HepG2 (cell line): Measurements from ENCODE around the gene EIF5A. TPM values are rescaled to one million over a fixed set of nuclear protein-coding genes. Genes with fewer than 3 reads are reported as not detected.

ENCODE experiments used
- ETV5 ChIP-seq: IDR thresholded peaks from 2 replicates; pipeline ENCODE4 v1.6.1; 2018; ENCODE audit warnings: missing biosample characterization, missing genetic modification reagents, inconsistent platforms, borderline replicate concordance
- FOXC1 ChIP-seq: sonication (generic); formaldehyde crosslinking; IDR thresholded peaks from 2 replicates; pipeline ENCODE4 v1.8.0; 2022; ENCODE audit warnings: mild to moderate bottlenecking, missing genetic modification reagents, borderline replicate concordance
- GABPA ChIP-seq, 2 experiments: IDR thresholded peaks; 2 replicates each; pipeline ENCODE4 v1.6.1; 2011 to 2016; ENCODE audit warnings: low read depth in 2 of 2, low read length in 1 of 2, missing biosample characterization in 1 of 2, missing genetic modification characterization in 1 of 2
- GABPB1 ChIP-seq: IDR thresholded peaks from 2 replicates; pipeline ENCODE4 v1.6.1; 2016; ENCODE audit warnings: mild to moderate bottlenecking, missing genetic modification reagents, moderate library complexity, missing compliant biosample characterization
- GLMP ChIP-seq: sonication (generic); formaldehyde crosslinking; IDR thresholded peaks from 2 replicates; pipeline ENCODE4 v1.9.0; 2021; ENCODE audit warnings: missing genetic modification reagents, mild to moderate bottlenecking, borderline replicate concordance
- HNRNPLL ChIP-seq: fragments of 200-400 bp; formaldehyde crosslinking; IDR thresholded peaks from 2 replicates; pipeline ENCODE4 v1.6.1; 2017; ENCODE audit warnings: mild to moderate bottlenecking, low read depth, low read length; ENCODE audit not compliant: poor library complexity, severe bottlenecking
- HNRNPUL1 ChIP-seq: fragments of 200-400 bp; formaldehyde crosslinking; IDR thresholded peaks from 2 replicates; pipeline ENCODE4 v1.6.1; 2017; ENCODE audit warnings: low read depth, mild to moderate bottlenecking, low read length, moderate library complexity
- KLF12 ChIP-seq: sonication (generic); formaldehyde crosslinking; IDR thresholded peaks from 2 replicates; pipeline ENCODE4 v1.4.0; 2020; ENCODE audit warnings: missing genetic modification reagents, borderline replicate concordance
- KLF13 ChIP-seq: sonication (generic); formaldehyde crosslinking; IDR thresholded peaks from 2 replicates; pipeline ENCODE4 v1.4.0; 2020; ENCODE audit warnings: mild to moderate bottlenecking, missing genetic modification reagents
- MTA1 ChIP-seq: sonication (generic); formaldehyde crosslinking; IDR thresholded peaks from 2 replicates; pipeline ENCODE4 v1.4.0; 2020; ENCODE audit warnings: missing genetic modification reagents, mild to moderate bottlenecking, borderline replicate concordance
- MTA3 ChIP-seq: sonication (generic); formaldehyde crosslinking; IDR thresholded peaks from 2 replicates; pipeline ENCODE4 v1.4.0; 2020; ENCODE audit warnings: missing genetic modification reagents
- PREB ChIP-seq: sonication (generic); formaldehyde crosslinking; IDR thresholded peaks from 2 replicates; pipeline ENCODE4 v1.4.0; 2020; ENCODE audit warnings: missing genetic modification reagents
- SCMH1 ChIP-seq: sonication (generic); formaldehyde crosslinking; IDR thresholded peaks from 2 replicates; pipeline ENCODE4 v1.9.0; 2021; ENCODE audit warnings: missing genetic modification reagents, mild to moderate bottlenecking, borderline replicate concordance
- TCF7 ChIP-seq: sonication (generic); IDR thresholded peaks from 2 replicates; pipeline ENCODE4 v1.6.1; 2016; ENCODE audit warnings: antibody characterized with exemption, low read depth
- ZBTB7B ChIP-seq: sonication (generic); formaldehyde crosslinking; IDR thresholded peaks from 2 replicates; pipeline ENCODE4 v1.4.0; 2020; ENCODE audit warnings: missing genetic modification reagents
- ZC3H13 ChIP-seq: sonication (generic); formaldehyde crosslinking; IDR thresholded peaks from 2 replicates; pipeline ENCODE4 v1.8.1; 2023; ENCODE audit warnings: mild to moderate bottlenecking, missing genetic modification reagents, moderate library complexity
- ZNF263 ChIP-seq: sonication (generic); formaldehyde crosslinking; IDR thresholded peaks from 2 replicates; pipeline ENCODE4 v1.4.0; 2020; ENCODE audit warnings: missing genetic modification reagents
- ZNF761 ChIP-seq: sonication (generic); formaldehyde crosslinking; conservative IDR thresholded peaks from 2 replicates; pipeline ENCODE4 v1.4.0; 2020; ENCODE audit warnings: mild to moderate bottlenecking, missing genetic modification reagents
- ZNF766 ChIP-seq: sonication (generic); formaldehyde crosslinking; IDR thresholded peaks from 2 replicates; pipeline ENCODE4 v1.5.0; 2020; ENCODE audit warnings: missing genetic modification reagents, borderline replicate concordance
- ZNF776 ChIP-seq: sonication (generic); formaldehyde crosslinking; IDR thresholded peaks from 2 replicates; pipeline ENCODE4 v1.4.0; 2020; ENCODE audit warnings: mild to moderate bottlenecking, missing genetic modification reagents
- ZNF790 ChIP-seq: sonication (generic); formaldehyde crosslinking; IDR thresholded peaks from 2 replicates; pipeline ENCODE4 v1.8.0; 2022; ENCODE audit warnings: missing genetic modification reagents, mild to moderate bottlenecking, borderline replicate concordance
- polyA plus RNA-seq, 8 experiments: library from polyadenylated mRNA; depleted of rRNA in 3 of 8; stranded (reverse) in 7 of 8; unstranded in 1 of 8; fragments of >200 nt; fragmentation: Illumina TruSeq in 4 of 8; extraction: Trizol in 4 of 8; gene quantifications; 2 replicates each; pipeline versions ENCODE4 v1.2.1 to v1.2.3, GENCODE V29; 2011 to 2016; ENCODE audit warnings: low read depth in 4 of 8, missing spikeins in 1 of 8, mixed read lengths in 1 of 8; ENCODE audit not compliant: insufficient read depth in 1 of 8
- total RNA-seq, 5 experiments: library from RNA; depleted of rRNA; stranded (reverse); fragments of >200 nt; fragmentation: Illumina TruSeq; extraction: Trizol; gene quantifications; 2 replicates each; pipeline ENCODE4 v1.2.3, GENCODE V29; 2016; ENCODE audit warnings: low read depth in 1 of 5
- TF ChIP-seq, protein P1 (sequence below): sonication (generic); formaldehyde crosslinking; IDR thresholded peaks from 2 replicates; pipeline ENCODE4 v1.5.1; 2020; ENCODE audit warnings: mild to moderate bottlenecking, missing genetic modification reagents
- TF ChIP-seq, protein P2 (sequence below): IDR thresholded peaks from 2 replicates; pipeline ENCODE4 v1.6.1; 2016; ENCODE audit warnings: missing biosample characterization, missing genetic modification reagents, low read depth

Gene EIF5A
- total and polyA plus RNA-seq, 2 of the 13 experiments (the other 11 are each of a cell fraction or from before 2014, with no cell fraction given) = 319 to 337 TPM

DNA sequence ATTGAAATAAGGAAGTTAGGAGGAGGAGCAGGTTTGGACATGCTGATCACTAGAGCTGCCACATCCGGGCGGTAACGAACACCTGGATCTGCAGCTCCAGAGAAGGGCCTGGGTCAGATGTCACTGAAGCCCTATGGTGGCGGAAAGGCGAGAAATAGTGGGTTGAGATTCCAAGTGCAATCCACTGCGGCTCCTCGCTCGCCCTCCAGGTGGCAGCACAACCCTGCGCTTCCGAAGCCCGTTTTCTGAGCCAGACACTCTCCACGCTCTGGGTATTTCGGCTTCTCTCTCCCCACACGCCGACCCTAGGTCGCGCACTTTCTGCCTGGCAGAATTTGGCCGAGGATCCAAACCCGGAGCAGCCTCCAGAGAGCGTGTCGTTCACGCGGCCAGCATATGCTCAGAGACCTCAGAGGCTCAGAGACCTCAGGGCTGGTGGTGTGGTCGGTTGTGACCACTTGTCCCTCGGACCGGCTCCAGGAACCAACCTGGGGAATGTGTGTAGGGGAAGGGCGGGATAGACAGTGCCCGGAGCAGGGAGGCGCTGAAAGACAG, 26.8 kb upstream of the EIF5A start (continued):
- TF ChIP-seq ZNF776 (CRISPR knock-in tag) = no peak
- no peak for TF ChIP-seq GLMP (CRISPR knock-in tag)
- TF ChIP-seq GABPB1 (CRISPR knock-in tag) = peak; percentile 42; the same call in 1 of the 2 replicates
- TF ChIP-seq, protein P1, sequence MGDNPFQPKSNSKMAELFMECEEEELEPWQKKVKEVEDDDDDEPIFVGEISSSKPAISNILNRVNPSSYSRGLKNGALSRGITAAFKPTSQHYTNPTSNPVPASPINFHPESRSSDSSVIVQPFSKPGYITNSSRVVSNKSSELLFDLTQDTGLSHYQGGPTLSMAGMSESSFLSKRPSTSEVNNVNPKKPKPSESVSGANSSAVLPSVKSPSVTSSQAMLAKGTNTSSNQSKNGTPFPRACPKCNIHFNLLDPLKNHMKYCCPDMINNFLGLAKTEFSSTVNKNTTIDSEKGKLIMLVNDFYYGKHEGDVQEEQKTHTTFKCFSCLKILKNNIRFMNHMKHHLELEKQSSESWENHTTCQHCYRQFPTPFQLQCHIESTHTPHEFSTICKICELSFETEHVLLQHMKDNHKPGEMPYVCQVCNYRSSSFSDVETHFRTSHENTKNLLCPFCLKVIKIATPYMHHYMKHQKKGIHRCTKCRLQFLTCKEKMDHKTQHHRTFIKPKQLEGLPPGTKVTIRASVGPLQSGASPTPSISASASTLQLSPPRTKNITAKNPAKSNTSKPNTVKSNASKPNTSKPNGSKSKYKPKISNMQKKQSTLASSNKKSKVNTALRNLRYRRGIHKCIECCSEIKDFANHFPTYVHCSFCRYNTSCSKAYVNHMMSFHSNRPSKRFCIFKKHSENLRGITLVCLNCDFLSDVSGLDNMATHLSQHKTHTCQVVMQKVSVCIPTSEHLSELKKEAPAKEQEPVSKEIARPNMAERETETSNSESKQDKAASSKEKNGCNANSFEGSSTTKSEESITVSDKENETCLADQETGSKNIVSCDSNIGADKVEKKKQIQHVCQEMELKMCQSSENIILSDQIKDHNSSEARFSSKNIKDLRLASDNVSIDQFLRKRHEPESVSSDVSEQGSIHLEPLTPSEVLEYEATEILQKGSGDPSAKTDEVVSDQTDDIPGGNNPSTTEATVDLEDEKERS (CRISPR knock-in tag) = peak; percentile 24; the same call in 1 of the 2 replicates
- TF ChIP-seq ZC3H13 (CRISPR knock-in tag) = 0 out of 2 replicates have a peak, but pooled peaks have one; percentile 59
- TF ChIP-seq ZNF761 (CRISPR knock-in tag) = peak; percentile 64; the same call in 1 of the 2 replicates
- peak; percentile 78; the same call in 1 of the 2 replicates for TF ChIP-seq FOXC1 (CRISPR knock-in tag)
- peak; percentile 83; the same call in 1 of the 2 replicates for TF ChIP-seq MTA1 (CRISPR knock-in tag)
- TF ChIP-seq, protein P2, sequence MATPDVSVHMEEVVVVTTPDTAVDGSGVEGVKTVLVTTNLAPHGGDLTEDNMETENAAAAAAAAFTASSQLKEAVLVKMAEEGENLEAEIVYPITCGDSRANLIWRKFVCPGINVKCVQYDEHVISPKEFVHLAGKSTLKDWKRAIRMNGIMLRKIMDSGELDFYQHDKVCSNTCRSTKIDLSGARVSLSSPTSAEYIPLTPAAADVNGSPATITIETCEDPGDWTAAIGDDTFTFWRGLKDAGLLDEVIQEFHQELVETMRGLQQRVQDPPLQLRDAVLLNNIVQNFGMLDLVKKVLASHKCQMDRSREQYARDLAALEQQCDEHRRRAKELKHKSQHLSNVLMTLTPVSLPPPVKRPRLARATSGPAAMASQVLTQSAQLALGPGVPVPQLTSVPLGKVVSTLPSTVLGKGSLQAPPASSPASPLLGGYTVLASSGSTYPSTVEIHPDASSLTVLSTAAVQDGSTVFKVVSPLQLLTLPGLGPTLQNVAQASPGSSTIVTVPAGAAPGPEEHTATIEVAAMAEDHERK (CRISPR knock-in tag) = no peak
- no peak for TF ChIP-seq ZBTB7B
- TF ChIP-seq ETV5 (CRISPR knock-in tag) = peak; percentile 24; the same call in 1 of the 2 replicates
- TF ChIP-seq MTA3 (CRISPR knock-in tag) = no peak
- TF ChIP-seq KLF13 (CRISPR knock-in tag) = no peak; the same call in 1 of the 2 replicates
- TF ChIP-seq ZNF766 = no peak
- TF ChIP-seq HNRNPUL1 = no peak
- TF ChIP-seq TCF7 = no peak
- TF ChIP-seq ZNF790 (CRISPR knock-in tag) = no peak
- TF ChIP-seq HNRNPLL = no peak
- TF ChIP-seq GABPA (IDR thresholded peaks at IDR 0.05; ENCODE audit: low read depth, low read length) = no peak
- TF ChIP-seq GABPA (CRISPR knock-in tag; IDR thresholded peaks at IDR 0.05; ENCODE audit: low read depth) = peak; percentile 43
- TF ChIP-seq PREB (CRISPR knock-in tag) = no peak
- no peak for TF ChIP-seq KLF12 (CRISPR knock-in tag)
- peak; percentile 27; the same call in 1 of the 2 replicates for TF ChIP-seq ZNF263
- TF ChIP-seq SCMH1 (CRISPR knock-in tag) = no peak
